Activated CD4-positive, alpha-beta T cell treated with anti-CD3 and anti-CD28 coated beads, Interleukin-2, amount 10 ng/mL, durations not matched to agents 7 days and 5 days (primary cell): Measurements from ENCODE around the gene ALG10B. TPM values are rescaled to one million over a fixed set of nuclear protein-coding genes. Genes with fewer than 3 reads are reported as not detected.
"Not testable (repeated sequence)": the region's sequence is repeated elsewhere in the genome, so short reads cannot be mapped to it uniquely, and the experiment has no call there.

Source experiments
- CTCF ChIA-PET: fragments of 350-600 bp; sonication (Branson Sonifier 250); formaldehyde crosslinking; loops from one replicate; lab custom pipeline; 2021; ENCODE audit warnings: antibody characterized with exemption; lab: Charles Lee
- POLR2A ChIA-PET: fragments of 350-600 bp; sonication (Branson Sonifier 250); formaldehyde crosslinking; loops from one replicate; lab custom pipeline; 2021; ENCODE audit warnings: antibody characterized with exemption; lab: Charles Lee
- DNase-seq: peaks from one replicate; pipeline ENCODE4 v3.0.0-alpha.2; 2020
- H3K27ac Mint-ChIP-seq: one replicate; pipeline ENCODE4 v1.8.0; 2021; ENCODE audit warnings: mild to moderate bottlenecking, moderate library complexity, mixed read lengths
- H3K27me3 Mint-ChIP-seq: one replicate; pipeline ENCODE4 v1.8.0; 2021; ENCODE audit warnings: mixed read lengths
- H3K36me3 Mint-ChIP-seq: one replicate; pipeline ENCODE4 v1.8.0; 2021; ENCODE audit warnings: low read depth, mixed read lengths
- H3K4me1 Mint-ChIP-seq: one replicate; pipeline ENCODE4 v1.8.0; 2021; ENCODE audit warnings: mixed read lengths
- H3K4me3 Mint-ChIP-seq: one replicate; pipeline ENCODE4 v1.8.0; 2021; ENCODE audit warnings: mild to moderate bottlenecking, moderate library complexity, mixed read lengths
- H3K9me3 Mint-ChIP-seq: one replicate; pipeline ENCODE4 v1.8.0; 2021; ENCODE audit warnings: mixed read lengths
- total RNA-seq, 2 experiments: library from RNA; stranded (reverse); gene quantifications; one replicate each; pipeline ENCODE4 v1.2.3, GENCODE V29; 2021

The ALG10B gene
- total RNA-seq, 2 experiments from 2014 or later, result 13.5 to 13.7 TPM

- no peak for DNase-seq
- Mint-ChIP-seq H3K9me3 (no peaks in the 10 kb centered on the region), H3K4me3 (no peak overlapping the region), H3K27me3 (no peaks in the 10 kb centered on the region), H3K36me3 (no peaks in the 10 kb centered on the region), H3K27ac (no peak overlapping the region), H3K4me1 (no peaks in the 10 kb centered on the region)
- POLR2A ChIA-PET, result no interaction called here
- CTCF ChIA-PET, result no interaction called here
Observed at GRCh38 chr12:38332814-38333213, 16.2 kb downstream of the ALG10B start.

- Mint-ChIP-seq H3K4me1 (no peaks in the 10 kb centered on the region), H3K36me3 (no peaks in the 10 kb centered on the region), H3K4me3 (no peak overlapping the region), H3K27me3 (no peaks in the 10 kb centered on the region), H3K27ac (no peak overlapping the region), H3K9me3 (peaks cover 2% of the 10 kb centered on the region)
- ChIA-PET POLR2A (no interaction called here), CTCF (no interaction called here)
- DNase-seq, result no peak
Observed at GRCh38 chr12:38342444-38342843, 25.9 kb downstream of the ALG10B start.

GRCh38 chr12:38343256-38343655 is 26.7 kb downstream of the ALG10B start:
- H3K36me3 Mint-ChIP-seq, H3K4me1 Mint-ChIP-seq, POLR2A ChIA-PET, CTCF ChIA-PET, H3K4me3 Mint-ChIP-seq, H3K9me3 Mint-ChIP-seq, H3K27me3 Mint-ChIP-seq, H3K27ac Mint-ChIP-seq, DNase-seq: not testable (repeated sequence)

- POLR2A ChIA-PET, H3K4me1 Mint-ChIP-seq, DNase-seq, H3K27me3 Mint-ChIP-seq, H3K9me3 Mint-ChIP-seq, H3K36me3 Mint-ChIP-seq, H3K4me3 Mint-ChIP-seq, H3K27ac Mint-ChIP-seq, CTCF ChIA-PET: not testable (repeated sequence)
Observed at GRCh38 chr12:38343916-38344315, 27.3 kb downstream of the ALG10B start.

GRCh38 chr12:38350342-38351174 is 34.0 kb downstream of the ALG10B start:
- H3K27me3 Mint-ChIP-seq, result no peaks in the 10 kb centered on the region
- H3K36me3 Mint-ChIP-seq, result no peaks in the 10 kb centered on the region
- no peak for DNase-seq
- peaks cover 3% of the 10 kb centered on the region for H3K9me3 Mint-ChIP-seq
- no peak overlapping the region for H3K4me3 Mint-ChIP-seq
- no peak overlapping the region for H3K27ac Mint-ChIP-seq
- ChIA-PET CTCF (no interaction called here), POLR2A (no interaction called here)
- H3K4me1 Mint-ChIP-seq, result peaks cover 3% of the 10 kb centered on the region

GRCh38 chr12:38351175-38351508 is 34.6 kb downstream of the ALG10B start:
- H3K36me3 Mint-ChIP-seq, H3K27me3 Mint-ChIP-seq, H3K27ac Mint-ChIP-seq, POLR2A ChIA-PET, CTCF ChIA-PET, H3K9me3 Mint-ChIP-seq, H3K4me3 Mint-ChIP-seq, H3K4me1 Mint-ChIP-seq, DNase-seq: not testable (repeated sequence)

- no peaks in the 10 kb centered on the region for H3K9me3 Mint-ChIP-seq
- CTCF ChIA-PET, result no interaction called here
- no peak for DNase-seq
- no peaks in the 10 kb centered on the region for H3K4me1 Mint-ChIP-seq
- H3K36me3 Mint-ChIP-seq, result no peaks in the 10 kb centered on the region
- no peak overlapping the region for H3K27ac Mint-ChIP-seq
- no peak overlapping the region for H3K4me3 Mint-ChIP-seq
- POLR2A ChIA-PET, result no interaction called here
- H3K27me3 Mint-ChIP-seq, result no peaks in the 10 kb centered on the region
Observed at GRCh38 chr12:38367506-38367905, 50.9 kb downstream of the ALG10B start.

GRCh38 chr12:38370311-38370710 is 53.7 kb downstream of the ALG10B start:
- Mint-ChIP-seq H3K4me3 (no peak overlapping the region), H3K27me3 (no peaks in the 10 kb centered on the region), H3K9me3 (no peaks in the 10 kb centered on the region), H3K4me1 (no peaks in the 10 kb centered on the region), H3K27ac (no peak overlapping the region), H3K36me3 (no peaks in the 10 kb centered on the region)
- ChIA-PET CTCF (no interaction called here), POLR2A (no interaction called here)
- no peak for DNase-seq

- ChIA-PET POLR2A (no interaction called here), CTCF (no interaction called here)
- Mint-ChIP-seq H3K4me1 (no peaks in the 10 kb centered on the region), H3K9me3 (no peaks in the 10 kb centered on the region), H3K36me3 (no peaks in the 10 kb centered on the region), H3K27ac (no peak overlapping the region), H3K4me3 (no peak overlapping the region), H3K27me3 (no peaks in the 10 kb centered on the region)
- no peak for DNase-seq
Observed at GRCh38 chr12:38373784-38374183, 57.2 kb downstream of the ALG10B start.

- H3K9me3 Mint-ChIP-seq, result no peaks in the 10 kb centered on the region
- H3K4me3 Mint-ChIP-seq, result no peak overlapping the region
- POLR2A ChIA-PET, result no interaction called here
- H3K27me3 Mint-ChIP-seq, result no peaks in the 10 kb centered on the region
- no peak for DNase-seq
- H3K27ac Mint-ChIP-seq, result no peak overlapping the region
- no peaks in the 10 kb centered on the region for H3K4me1 Mint-ChIP-seq
- CTCF ChIA-PET, result interaction anchor here (0.6 kb wide), 2 partner anchors 440 to 464 kb away, joined by 3 to 4 read pairs; no protein-coding TSS in a partner anchor
- no peaks in the 10 kb centered on the region for H3K36me3 Mint-ChIP-seq
Observed at GRCh38 chr12:38374751-38375150, 58.2 kb downstream of the ALG10B start.
